ENCODE results near the gene POMC.
"Not testable (repeated sequence)": the region's sequence is repeated elsewhere in the genome, so short reads cannot be mapped to it uniquely, and the experiment has no call there.

The POMC gene

GRCh38 chr2:25131567-25132298, 36.6 kb downstream of the POMC start:
- DNase-seq = no peak

- DNase-seq = no peak
Observed at GRCh38 chr2:25131253-25131566, 37.2 kb downstream of the POMC start.

- no peak for DNase-seq
Observed at GRCh38 chr2:25129901-25130520, 38.4 kb downstream of the POMC start.

- DNase-seq = no peak
Observed at GRCh38 chr2:25127646-25128045, 40.7 kb downstream of the POMC start.

- not testable (repeated sequence) for DNase-seq
Observed at GRCh38 chr2:25127071-25127470, 41.3 kb downstream of the POMC start.

GRCh38 chr2:25125976-25126375, 42.4 kb downstream of the POMC start:
- DNase-seq = no peak

GRCh38 chr2:25125189-25125588, 43.2 kb downstream of the POMC start:
- no peak for DNase-seq

- DNase-seq = no peak
Observed at GRCh38 chr2:25123682-25124081, 44.7 kb downstream of the POMC start.

- DNase-seq = no peak
Observed at GRCh38 chr2:25122367-25122766, 46.0 kb downstream of the POMC start.

GRCh38 chr2:25119263-25119662, 49.1 kb downstream of the POMC start:
- no peak for DNase-seq

- no peak for DNase-seq
Observed at GRCh38 chr2:25116956-25117355, 51.4 kb downstream of the POMC start.

GRCh38 chr2:25115902-25116301, 52.5 kb downstream of the POMC start:
- no peak for DNase-seq

- DNase-seq = no peak
Observed at GRCh38 chr2:25115249-25115883, 53.0 kb downstream of the POMC start.

- DNase-seq = no peak
Observed at GRCh38 chr2:25112113-25112512, 56.3 kb downstream of the POMC start.

All from amniotic stem cell (primary cell).